ENCODE results near the gene ABCE1.
A peak's percentile ranks its signal among the peaks of the same experiment; 100 is the strongest.

The ABCE1 gene

GRCh38 chr4:145170223-145170622 is 72.1 kb downstream of the ABCE1 start:
- Histone ChIP-seq H3K27me3 (ENCODE audit: control insufficient read depth in 2 of 2, insufficient read depth in 2 of 2, low read length in 2 of 2) (no peaks in the 10 kb centered on the region), H3K9ac (ENCODE audit: low read depth in 1 of 2, low read length in 2 of 2) (no peak overlapping the region), H3K9me3 (ENCODE audit: control insufficient read depth in 2 of 2, low read length in 2 of 2) (no peaks in the 10 kb centered on the region), H3K36me3 (ENCODE audit: control insufficient read depth in 2 of 2, insufficient read depth in 2 of 2, low read length in 2 of 2) (peaks cover 18 to 29% of the 10 kb centered on the region in 2 donors), H3K4me1 (ENCODE audit: control insufficient read depth in 2 of 2, insufficient read depth in 2 of 2, low read length in 2 of 2) (no peaks in the 10 kb centered on the region), H3K4me3 (ENCODE audit: low read length in 2 of 2) (no peak overlapping the region), H3K27ac (ENCODE audit: low read depth in 2 of 2, low read length in 2 of 2) (no peak overlapping the region)

DNA sequence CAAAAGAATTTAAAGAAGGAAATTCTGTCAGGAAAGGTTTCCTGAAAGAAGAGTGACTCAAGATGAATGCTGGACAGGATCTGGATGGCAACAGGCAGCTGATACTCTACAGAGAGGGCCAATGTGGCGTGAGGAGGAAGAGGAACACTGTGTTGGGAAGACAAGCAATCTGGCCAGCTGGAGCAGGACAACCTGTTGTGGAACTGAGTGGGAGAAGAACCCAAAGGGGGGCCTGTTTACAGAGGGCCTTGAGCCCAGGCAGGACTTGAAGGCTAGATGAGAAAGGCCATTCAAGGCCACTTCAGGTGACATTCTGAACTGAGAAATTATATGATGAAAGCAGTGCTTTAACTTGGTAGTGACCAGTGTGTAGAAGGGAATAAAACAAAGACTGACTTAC is 73.8 kb downstream of the ABCE1 start:
- no peak overlapping the region for H3K27ac ChIP-seq (ENCODE audit: low read depth in 2 of 2, low read length in 2 of 2)
- H3K4me1 ChIP-seq (ENCODE audit: control insufficient read depth in 2 of 2, insufficient read depth in 2 of 2, low read length in 2 of 2) = peaks cover 4 to 5% of the 10 kb centered on the region in 2 donors
- no peaks in the 10 kb centered on the region for H3K27me3 ChIP-seq (ENCODE audit: control insufficient read depth in 2 of 2, insufficient read depth in 2 of 2, low read length in 2 of 2)

DNA sequence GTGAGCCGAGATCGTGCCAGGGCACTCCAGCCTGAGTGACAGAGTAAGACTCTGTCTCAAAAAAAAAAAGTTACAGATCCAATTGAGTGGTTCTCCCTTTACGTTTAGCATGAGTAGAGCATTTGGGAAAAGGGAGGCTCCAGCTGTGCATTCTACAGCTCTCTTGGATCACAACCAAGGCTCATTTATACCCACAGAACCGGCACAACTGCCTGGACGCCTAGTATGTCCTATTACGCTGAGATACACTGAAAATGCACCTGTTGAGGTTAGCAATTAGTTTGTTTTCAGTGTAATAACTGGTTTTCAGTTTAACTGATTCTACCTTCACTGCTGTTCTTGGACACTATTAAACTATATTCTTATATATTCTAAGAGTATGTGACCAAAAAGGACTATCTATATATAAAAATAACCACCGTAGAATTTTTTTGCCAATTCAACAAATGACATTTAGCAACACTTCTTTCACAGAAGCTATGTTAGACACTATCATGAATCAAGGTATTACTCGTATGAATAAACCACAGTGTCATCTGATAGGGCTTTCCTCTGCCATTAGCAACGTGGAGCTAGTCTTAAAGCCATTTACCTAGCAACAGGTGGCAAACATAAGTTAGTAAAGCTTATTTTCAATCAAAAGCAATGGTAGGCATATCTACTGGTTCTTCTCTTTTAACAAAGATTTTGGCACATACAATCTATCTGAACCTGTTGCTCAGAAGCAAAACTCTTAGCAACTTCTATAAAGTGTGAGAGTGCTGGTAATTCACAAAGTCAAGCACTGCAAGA is 78.7 kb downstream of the ABCE1 start:
- Histone ChIP-seq H3K27ac (ENCODE audit: low read depth in 2 of 2, low read length in 2 of 2) (peak overlapping the region; percentile 94 to 95), H3K4me3 (ENCODE audit: low read length in 2 of 2) (peak overlapping the region; percentile 79 to 93)

More for the DNA sequence above, 73.8 kb downstream of the ABCE1 start:
- no peak overlapping the region for H3K4me3 ChIP-seq (ENCODE audit: low read length in 2 of 2)
- H3K9me3 ChIP-seq (ENCODE audit: control insufficient read depth in 2 of 2, low read length in 2 of 2) = no peaks in the 10 kb centered on the region
- no peak overlapping the region for H3K9ac ChIP-seq (ENCODE audit: low read depth in 1 of 2, low read length in 2 of 2)
- peaks cover 18 to 29% of the 10 kb centered on the region in 2 donors for H3K36me3 ChIP-seq (ENCODE audit: control insufficient read depth in 2 of 2, insufficient read depth in 2 of 2, low read length in 2 of 2)

DNA sequence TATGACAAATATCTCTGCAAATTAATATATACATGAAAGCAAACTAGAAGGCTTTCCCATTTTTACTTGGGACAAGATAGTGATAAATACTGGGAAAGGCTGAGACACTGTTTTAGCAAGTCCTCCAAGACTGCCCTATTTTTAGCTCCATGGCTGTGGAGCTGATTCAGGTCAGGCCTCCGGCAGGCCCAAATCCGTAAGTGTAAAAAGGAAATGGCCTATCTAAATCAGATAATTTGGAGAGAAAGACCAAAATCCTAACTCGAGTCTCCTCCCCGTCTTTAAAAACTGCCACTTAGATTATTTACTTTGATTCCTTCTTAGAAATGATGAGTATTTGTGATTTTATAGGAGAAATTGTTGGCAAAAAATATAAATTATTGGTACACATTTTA is 79.4 kb downstream of the ABCE1 start:
- Histone ChIP-seq H3K9me3 (ENCODE audit: control insufficient read depth in 2 of 2, low read length in 2 of 2) (no peaks in the 10 kb centered on the region), H3K4me1 (ENCODE audit: control insufficient read depth in 2 of 2, insufficient read depth in 2 of 2, low read length in 2 of 2) (peaks cover 23 to 27% of the 10 kb centered on the region in 2 donors), H3K27ac (ENCODE audit: low read depth in 2 of 2, low read length in 2 of 2) (peak overlapping the region; percentile 94 to 95), H3K27me3 (ENCODE audit: control insufficient read depth in 2 of 2, insufficient read depth in 2 of 2, low read length in 2 of 2) (no peaks in the 10 kb centered on the region), H3K4me3 (ENCODE audit: low read length in 2 of 2) (peak overlapping the region; percentile 79 to 93), H3K36me3 (ENCODE audit: control insufficient read depth in 2 of 2, insufficient read depth in 2 of 2, low read length in 2 of 2) (no peaks in the 10 kb centered on the region), H3K9ac (ENCODE audit: low read depth in 1 of 2, low read length in 2 of 2) (peak overlapping the region; percentile 93 to 98)

More for the DNA sequence above, 78.7 kb downstream of the ABCE1 start:
- Histone ChIP-seq H3K36me3 (ENCODE audit: control insufficient read depth in 2 of 2, insufficient read depth in 2 of 2, low read length in 2 of 2) (peaks cover 1 to 3% of the 10 kb centered on the region in 2 donors), H3K27me3 (ENCODE audit: control insufficient read depth in 2 of 2, insufficient read depth in 2 of 2, low read length in 2 of 2) (no peaks in the 10 kb centered on the region), H3K9me3 (ENCODE audit: control insufficient read depth in 2 of 2, low read length in 2 of 2) (no peaks in the 10 kb centered on the region), H3K9ac (ENCODE audit: low read depth in 1 of 2, low read length in 2 of 2) (peak overlapping the region; percentile 93 to 98), H3K4me1 (ENCODE audit: control insufficient read depth in 2 of 2, insufficient read depth in 2 of 2, low read length in 2 of 2) (peaks cover 23 to 27% of the 10 kb centered on the region in 2 donors)

DNA sequence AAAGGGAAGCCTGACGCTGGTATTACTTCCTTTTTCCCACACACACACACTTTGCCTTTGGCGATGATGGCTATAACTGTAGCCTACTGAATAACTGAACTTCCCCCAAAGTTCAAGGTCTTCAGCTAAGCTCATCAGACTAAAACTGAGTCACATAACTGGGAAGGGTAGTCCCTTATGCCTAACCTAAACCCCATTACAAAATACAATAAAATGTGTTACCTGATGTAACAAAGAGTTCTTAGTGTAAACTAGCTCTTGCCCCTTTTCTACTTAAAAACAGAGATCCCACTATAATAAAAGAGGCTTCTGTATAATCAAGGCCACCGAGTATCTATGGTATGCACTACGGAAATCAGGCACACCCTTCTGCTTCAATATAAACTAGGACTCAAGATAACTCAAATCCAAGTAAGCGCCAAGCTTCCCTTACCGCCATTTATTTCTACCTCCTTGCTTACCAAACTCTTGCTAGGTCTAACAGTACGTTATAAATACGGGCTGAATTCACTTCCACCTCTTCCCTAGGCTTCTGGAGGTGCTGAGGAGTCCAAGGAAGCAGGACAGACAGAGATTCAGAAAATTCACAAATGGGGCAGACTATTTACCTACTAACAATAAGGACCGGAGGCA is 79.9 kb downstream of the ABCE1 start:
- Histone ChIP-seq H3K9me3 (ENCODE audit: control insufficient read depth in 2 of 2, low read length in 2 of 2) (no peaks in the 10 kb centered on the region), H3K4me3 (ENCODE audit: low read length in 2 of 2) (peak overlapping the region; percentile 79 to 93), H3K9ac (ENCODE audit: low read depth in 1 of 2, low read length in 2 of 2) (peak overlapping the region; percentile 93 to 98), H3K4me1 (ENCODE audit: control insufficient read depth in 2 of 2, insufficient read depth in 2 of 2, low read length in 2 of 2) (peaks cover 23 to 27% of the 10 kb centered on the region in 2 donors), H3K27ac (ENCODE audit: low read depth in 2 of 2, low read length in 2 of 2) (peak overlapping the region; percentile 94 to 95), H3K36me3 (ENCODE audit: control insufficient read depth in 2 of 2, insufficient read depth in 2 of 2, low read length in 2 of 2) (no peaks in the 10 kb centered on the region), H3K27me3 (ENCODE audit: control insufficient read depth in 2 of 2, insufficient read depth in 2 of 2, low read length in 2 of 2) (no peaks in the 10 kb centered on the region)

- H3K4me1 ChIP-seq (ENCODE audit: control insufficient read depth in 2 of 2, insufficient read depth in 2 of 2, low read length in 2 of 2) = peaks cover 23 to 27% of the 10 kb centered on the region in 2 donors
- H3K9ac ChIP-seq (ENCODE audit: low read depth in 1 of 2, low read length in 2 of 2) = peak overlapping the region; percentile 93 to 98
- peak overlapping the region; percentile 79 to 93 for H3K4me3 ChIP-seq (ENCODE audit: low read length in 2 of 2)
- H3K27me3 ChIP-seq (ENCODE audit: control insufficient read depth in 2 of 2, insufficient read depth in 2 of 2, low read length in 2 of 2) = no peaks in the 10 kb centered on the region
- H3K9me3 ChIP-seq (ENCODE audit: control insufficient read depth in 2 of 2, low read length in 2 of 2) = no peaks in the 10 kb centered on the region
- no peaks in the 10 kb centered on the region for H3K36me3 ChIP-seq (ENCODE audit: control insufficient read depth in 2 of 2, insufficient read depth in 2 of 2, low read length in 2 of 2)
- H3K27ac ChIP-seq (ENCODE audit: low read depth in 2 of 2, low read length in 2 of 2) = peak overlapping the region; percentile 94 to 95
Measured at GRCh38 chr4:145178740-145179280, 80.7 kb downstream of the ABCE1 start.
